Endothelial cell of hepatic sinusoid (primary cell): ENCODE results near the gene CD177.
"Not testable (repeated sequence)": the region's sequence is repeated elsewhere in the genome, so short reads cannot be mapped to it uniquely, and the experiment has no call there.

ENCODE experiments used
- in situ Hi-C: cut with HindIII; loops from 2 replicates; pipeline ENCODE4 v1.10.0; 2017; ENCODE audit warnings: low sequenced_read_pairs

CD177 gene

DNA sequence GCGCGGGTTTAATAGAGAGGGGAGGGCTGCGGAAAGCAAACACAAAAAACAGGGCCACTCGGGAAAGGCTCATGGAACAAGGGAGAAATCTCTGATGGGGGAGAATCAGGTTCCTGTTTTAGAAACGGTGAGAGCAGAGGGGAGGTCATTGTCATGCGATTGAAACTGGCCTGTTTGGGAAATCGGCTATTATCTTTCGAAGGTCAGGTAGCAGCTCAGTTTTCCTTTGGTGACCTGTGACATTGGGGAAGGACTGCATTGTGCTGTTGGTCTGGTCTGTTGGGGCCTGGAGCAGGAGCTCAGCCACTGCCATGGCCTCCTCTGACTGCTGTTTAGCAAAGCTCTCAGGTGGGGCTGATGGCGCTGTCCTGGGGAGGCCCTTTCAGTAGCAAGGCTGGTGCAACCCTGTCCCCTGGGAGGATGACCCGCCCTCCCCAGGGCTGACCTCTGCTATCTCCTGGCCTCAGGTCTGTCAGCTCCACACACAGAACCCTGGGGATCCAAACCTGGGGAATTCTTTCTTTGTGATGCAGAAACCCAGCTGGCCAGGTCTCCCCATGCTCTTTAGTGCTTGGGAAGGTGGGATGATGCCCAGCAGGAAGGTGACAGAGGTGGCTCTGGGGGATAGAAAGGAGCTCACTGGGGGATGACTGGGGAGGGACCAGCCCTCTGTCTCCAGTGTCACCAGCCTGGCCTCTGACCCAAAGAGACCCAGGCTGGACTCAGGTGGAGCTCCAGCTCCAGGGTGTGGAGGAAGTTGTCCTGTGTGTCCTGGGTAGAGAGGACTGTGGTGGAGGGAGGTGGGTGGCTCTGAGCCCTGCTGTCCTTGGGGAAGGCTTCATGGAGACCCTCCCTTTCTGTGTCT is 21.2 kb upstream of the CD177 start:
- in situ Hi-C loops = no loop called here

DNA sequence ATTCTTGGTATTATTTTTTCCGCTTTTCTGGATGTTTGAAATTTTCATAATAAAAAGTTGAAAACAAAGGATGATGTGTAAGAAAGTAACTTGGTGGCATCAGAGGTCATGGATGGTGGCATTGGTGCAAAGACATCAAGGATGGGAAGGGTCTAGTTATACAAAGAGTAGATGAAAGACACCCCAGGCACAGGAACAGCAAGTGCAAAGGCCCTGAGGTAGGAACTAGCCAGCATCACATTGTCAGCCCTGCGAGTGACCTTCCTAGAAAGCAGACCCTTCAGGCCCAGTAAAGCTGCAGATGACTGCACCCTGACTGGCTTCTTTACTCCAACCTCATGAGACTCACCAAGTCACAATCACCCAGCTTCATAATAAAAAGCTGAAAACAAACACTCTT is 17.0 kb upstream of the CD177 start:
- in situ Hi-C loops = not testable (repeated sequence)

DNA sequence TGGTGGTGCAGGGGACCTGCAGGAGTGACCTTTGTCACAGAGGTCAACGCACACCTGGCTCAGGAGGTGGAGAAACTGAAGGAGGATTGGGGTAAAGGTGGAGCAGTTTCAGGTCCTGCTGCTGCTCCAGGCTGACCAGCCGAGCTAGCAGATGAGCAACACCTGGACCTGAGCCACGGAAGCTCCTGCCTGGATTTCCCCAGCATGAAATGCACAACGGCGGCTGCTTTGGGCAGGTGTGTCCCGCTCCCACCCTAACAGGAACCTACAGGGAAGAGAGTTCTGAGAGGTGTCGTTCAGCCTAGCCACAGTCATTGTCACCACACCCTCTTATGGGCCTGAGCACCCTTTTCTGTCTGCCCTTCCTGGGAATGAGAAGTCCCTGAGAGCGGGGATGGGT is 15.7 kb upstream of the CD177 start:
- in situ Hi-C loops = no loop called here

DNA sequence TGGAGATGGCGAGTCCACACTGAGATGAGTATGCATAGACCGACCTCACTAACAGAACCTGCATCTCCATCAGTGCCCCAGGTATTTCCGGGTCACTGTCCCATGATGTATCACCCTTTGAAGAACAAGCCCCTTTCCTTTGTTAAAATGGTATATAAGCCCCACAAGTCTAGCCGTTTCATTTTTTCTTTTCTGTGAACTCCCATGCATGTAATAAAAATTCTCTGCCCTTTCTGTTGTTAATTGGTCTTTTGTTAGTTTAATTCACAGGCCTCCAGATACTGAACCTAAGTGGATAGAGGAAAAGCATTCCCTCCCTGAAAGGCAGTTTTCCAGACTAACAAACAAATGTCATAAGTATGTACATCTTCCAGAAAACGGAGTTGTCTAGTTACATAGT is 15.0 kb upstream of the CD177 start:
- in situ Hi-C loops = no loop called here

DNA sequence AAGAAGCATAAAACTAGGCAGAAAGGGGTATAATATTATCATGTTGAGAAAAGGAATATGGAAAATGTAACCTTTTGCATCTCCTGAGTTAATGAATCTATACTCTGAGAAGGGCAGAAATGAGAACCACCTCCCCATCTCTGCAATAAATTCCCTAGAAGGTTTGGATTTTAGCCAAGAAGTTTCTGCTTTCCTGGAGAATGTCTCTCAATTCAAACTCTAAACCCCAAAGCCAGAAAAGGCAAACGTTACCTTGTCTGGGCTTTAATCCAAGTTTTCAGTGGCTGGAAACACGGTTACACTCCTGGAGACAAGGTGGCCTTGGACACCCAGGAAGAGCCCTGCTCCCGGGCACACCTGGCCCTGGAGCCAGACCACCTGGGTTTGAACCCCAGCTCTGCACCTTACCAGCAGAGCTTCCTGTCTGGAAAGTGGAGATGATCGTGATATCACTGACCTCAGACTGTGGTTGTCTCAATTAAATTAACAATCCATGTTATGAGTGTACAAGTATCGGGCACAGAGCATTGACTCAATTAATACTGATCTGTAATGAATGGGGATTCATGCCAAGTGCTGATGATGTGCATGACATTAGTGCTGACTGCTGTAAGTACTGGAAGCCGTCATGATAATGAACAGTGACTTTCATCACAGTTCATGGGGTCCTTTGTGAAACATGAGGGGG is 14.1 kb upstream of the CD177 start:
- in situ Hi-C loops = not testable (repeated sequence)

DNA sequence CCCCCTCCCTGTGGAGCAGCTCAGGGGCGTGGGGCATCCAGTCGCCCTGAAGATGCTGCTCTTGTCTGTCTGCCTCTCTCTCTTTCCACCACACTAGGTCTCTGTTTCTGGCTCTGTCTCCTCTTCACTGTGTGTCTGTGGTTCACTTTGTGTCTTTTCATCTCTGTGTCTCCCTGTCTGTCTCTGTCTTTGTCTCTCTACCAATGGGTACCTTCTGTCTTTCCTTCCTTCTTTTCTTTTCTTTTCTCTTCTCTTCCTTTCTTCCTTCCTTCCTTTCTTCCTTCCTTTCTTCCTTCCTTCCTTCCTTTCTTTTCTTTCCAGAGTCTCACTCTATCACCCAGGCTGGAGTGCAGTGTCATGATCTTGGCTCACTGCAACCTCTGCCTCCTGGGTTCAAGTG is 13.4 kb upstream of the CD177 start:
- in situ Hi-C loops = not testable (repeated sequence)

DNA sequence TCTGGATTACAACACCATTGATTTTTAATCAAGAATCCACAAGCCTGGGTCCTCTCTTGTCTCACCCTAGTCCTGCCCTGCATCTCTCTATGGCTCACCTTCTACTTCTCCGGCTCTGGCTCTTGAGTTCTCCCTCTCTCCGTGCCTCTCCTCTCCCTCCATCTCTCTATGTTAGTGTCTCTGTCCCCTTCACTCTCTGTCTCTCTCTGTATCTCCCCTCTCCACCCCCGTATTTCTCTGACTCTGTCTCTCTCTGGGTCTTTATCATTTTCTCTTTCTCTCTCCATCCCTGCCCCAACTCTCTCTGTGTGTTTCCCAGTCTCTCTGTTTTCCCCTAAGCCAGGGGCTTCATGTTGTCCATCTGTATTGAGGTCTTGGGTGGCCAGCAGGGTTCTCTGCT is 12.4 kb upstream of the CD177 start:
- in situ Hi-C loops = not testable (repeated sequence)

DNA sequence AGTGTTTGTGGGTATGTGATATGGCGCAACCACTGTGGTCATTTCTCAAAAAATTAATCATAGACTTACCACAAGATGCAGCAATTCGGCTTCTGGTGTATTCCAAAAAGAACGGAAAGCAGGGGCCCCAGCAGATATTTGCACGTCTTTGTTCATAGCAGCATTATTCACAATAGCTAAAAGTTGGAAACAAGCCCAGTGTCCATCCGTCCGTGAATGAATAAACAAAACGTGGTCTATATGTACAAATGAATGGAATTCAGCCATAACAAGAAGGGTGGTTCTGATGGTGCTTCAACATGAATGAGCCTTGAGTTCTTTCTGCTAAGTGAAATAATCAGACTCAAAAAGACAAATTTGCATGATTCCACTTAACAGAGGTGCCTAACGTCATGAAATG is 11.4 kb upstream of the CD177 start:
- in situ Hi-C loops = not testable (repeated sequence)

DNA sequence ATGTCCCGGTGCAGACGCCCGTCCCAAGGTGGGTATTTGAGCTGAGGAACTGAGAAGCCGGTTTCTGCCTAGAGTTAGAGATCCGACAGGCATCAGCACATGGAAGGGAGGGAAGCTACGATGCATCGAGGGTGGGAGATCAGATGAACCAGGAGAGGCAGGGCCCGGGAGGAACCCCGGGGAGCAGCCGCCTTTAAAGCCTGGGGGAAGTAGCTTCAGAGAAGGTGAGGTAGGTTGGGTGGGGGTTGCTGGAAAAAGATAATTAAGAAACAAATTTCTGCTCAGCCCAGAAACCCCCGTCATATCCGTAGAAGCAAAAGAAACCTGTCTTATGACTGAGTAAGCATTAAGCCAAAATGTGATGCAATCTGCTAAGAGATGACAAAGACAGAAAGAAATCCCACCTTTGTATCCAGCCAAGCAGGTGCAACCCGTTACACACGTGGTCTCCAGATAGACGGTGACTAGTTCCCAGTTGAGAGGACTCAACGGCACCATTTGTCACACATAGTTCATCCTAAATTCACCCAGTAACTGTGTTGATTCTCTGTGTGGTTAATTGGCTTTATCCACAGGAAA is 9.1 kb upstream of the CD177 start:
- in situ Hi-C loops = not testable (repeated sequence)

DNA sequence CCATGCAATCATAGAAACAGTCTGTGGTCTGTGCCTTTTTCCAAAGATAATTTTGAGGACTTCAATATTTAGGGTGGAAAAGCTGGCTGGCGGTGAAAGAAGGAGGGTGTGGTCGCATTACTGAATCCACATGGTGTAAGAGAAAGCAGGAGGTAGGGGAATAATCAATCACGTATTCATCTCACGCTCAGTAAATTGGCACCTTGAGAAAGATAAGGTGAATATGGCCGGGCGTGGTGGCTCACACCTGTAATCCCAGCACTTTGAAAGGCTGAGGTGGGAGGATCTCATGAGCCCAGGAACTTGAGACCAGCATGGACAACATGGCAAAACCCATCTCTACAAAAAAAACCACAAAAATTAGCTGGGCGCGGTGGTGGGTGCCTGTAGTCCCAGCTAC is 3.7 kb upstream of the CD177 start:
- in situ Hi-C loops = not testable (repeated sequence)

DNA sequence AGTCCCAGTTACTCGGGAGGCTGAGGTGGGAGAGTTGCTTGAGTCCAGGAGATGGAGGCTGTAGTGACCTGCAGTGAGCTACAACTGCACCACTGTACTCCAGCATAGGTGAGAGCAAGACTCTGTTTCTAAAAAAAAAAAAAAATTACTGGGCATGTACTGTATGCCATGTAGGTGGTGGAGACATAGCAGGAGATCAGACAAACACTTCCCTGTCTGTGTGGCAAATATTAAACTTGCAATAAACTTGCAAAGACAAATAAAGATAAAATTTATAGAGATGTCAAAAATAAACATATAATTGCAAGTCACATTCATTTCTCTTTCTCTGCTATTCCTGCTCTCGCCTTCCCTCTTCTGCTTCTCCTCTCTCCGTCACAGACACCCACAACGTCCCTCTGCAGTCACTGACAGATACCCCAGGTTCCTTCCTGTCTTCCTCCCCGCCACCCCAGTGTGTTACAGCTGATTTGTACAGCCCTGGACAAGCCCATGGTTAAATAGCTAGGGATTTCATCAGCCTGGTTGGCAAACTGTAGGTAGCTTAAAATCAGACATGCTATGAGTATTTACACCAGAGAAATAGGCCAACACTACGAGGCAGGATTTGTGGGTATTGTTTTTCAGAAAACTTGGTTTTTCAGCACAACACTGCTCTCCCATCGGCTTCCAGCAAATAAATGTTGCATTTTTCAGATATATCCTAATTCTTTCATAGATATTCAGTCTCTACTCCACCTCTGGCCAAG is 1.3 kb upstream of the CD177 start:
- in situ Hi-C loops = no loop called here

DNA sequence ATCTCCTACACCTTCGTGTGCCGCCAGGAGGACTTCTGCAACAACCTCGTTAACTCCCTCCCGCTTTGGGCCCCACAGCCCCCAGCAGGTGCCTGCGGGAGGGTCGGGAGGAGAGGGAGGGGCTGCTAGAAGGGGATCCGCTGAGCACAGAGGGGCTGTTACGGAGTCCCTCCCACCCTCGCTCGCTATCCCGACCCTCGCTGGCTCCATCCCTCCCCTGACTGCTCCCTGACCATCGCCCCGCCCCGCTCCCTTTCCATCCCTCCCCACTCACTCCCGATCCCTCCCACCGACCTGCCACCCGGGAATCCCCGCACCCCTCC is 780 bp downstream of the CD177 start:
- in situ Hi-C loops = no loop called here

DNA sequence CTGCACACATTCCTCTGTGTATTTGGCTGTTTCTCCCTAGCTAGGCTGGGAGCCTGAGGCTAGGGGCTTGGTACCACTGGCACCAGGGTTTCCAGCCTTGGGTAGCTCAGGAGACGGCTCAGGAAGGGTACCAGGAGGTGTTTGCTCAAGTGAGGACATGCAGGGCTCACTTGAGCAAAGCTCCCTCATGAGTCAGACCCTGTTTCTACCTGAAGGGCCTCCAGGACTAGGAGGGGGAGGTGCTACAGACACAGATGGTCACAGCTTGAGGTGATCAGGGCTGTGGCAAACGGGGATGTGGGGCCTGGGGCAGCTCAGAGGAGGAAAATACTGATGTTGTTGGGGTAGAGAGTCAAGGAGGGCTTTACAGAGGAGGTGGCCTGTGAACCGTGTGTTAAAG is 3.3 kb downstream of the CD177 start:
- in situ Hi-C loops = not testable (repeated sequence)

DNA sequence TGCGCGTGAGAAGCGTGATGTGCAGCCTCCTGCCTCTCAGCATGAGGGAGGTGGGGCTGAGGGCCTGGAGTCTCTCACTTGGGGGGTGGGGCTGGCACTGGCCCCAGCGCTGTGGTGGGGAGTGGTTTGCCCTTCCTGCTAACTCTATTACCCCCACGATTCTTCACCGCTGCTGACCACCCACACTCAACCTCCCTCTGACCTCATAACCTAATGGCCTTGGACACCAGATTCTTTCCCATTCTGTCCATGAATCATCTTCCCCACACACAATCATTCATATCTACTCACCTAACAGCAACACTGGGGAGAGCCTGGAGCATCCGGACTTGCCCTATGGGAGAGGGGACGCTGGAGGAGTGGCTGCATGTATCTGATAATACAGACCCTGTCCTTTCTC is 8.7 kb downstream of the CD177 start:
- in situ Hi-C loops = no loop called here

DNA sequence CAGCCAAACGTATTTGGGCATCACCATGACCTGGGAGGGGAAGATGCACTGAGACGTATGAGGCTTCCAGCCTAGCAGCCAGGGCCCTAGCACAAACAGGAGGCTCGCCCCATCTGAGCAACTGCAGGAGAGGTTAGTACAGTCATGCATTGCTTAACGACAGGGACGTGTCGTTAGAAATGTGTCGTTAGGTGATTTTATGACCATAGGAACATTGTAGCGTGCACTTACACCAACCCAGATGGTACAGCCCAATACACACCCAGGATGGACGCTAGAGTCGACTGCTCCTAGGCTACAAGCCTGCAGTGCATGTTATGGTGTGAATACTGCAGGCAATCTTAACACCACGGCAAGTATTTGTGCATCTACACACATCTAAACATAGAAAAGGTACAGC is 9.3 kb downstream of the CD177 start:
- in situ Hi-C loops = no loop called here

DNA sequence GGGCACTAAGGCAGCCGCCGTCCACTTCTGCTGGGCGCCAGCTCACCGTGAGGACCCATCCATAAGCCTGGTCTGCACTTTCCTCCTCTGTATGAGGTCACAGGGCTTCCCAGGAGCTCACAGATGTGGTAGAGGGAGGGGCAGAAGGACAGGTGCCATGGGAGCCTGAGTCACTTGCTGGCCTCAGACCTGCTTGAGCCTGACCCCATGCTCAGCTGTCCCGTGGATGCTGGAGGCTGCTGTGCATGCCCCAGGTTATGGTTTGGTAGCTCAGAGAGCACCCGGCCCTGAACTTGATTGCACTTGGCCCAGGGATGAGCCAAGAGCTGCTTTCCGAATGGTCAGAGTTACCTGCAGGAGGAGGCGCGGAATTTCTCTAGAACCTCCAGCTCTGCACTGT is 12.2 kb downstream of the CD177 start:
- in situ Hi-C loops = not testable (repeated sequence)

DNA sequence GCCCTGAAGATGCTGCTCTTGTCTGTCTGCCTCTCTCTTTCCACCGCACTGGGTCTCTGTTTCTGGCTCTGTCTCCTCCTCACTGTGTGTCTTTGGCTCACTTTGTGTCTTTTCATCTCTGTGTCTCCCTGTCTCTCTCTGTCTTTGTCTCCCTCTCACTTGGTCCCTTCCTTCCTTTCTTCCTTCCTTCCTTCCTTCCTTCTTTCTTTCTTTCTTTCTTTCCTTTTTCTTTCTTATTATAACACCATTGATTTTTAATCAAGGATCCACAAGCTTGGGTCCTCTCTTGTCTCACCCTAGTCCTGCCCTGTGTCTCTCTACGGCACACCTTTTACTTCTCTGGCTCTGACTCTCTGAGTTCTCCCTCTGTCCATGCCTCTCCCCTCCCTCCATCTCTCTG is 14.3 kb downstream of the CD177 start:
- in situ Hi-C loops = no loop called here

DNA sequence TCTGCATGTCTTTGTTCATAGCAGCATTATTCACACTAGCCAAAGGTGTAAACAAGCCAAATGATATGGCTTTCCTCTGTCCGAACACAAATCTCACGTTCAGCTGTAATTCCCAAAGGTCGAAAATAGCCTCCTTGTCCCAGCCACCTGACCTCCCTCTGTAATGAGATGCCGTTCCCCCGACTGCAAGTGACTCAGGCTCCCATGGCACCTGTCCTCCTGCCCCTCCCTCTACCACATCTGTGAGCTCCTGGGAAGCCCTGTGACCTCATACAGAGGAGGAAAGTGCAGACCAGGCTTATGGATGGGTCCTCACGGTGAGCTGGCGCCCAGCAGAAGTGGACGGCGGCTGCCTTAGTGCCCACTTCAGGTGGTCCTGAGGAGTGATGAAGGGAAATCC is 15.4 kb downstream of the CD177 start:
- in situ Hi-C loops = not testable (repeated sequence)

DNA sequence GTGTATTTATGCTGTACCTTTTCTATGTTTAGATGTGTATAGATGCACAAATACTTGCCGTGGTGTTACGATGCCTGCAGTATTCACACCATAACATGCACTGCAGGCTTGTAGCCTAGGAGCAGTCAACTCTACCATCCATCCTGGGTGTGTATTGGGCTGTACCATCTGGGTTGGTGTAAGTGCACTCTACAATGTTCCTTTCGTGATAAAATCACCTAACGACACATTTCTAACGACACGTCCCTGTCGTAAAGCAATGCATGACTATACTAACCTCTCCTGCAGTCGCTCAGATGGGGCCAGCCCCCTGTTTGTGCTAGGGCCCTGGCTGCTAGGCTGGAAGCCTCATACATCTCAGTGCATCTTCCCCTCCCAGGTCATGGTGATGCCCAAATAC is 18.4 kb downstream of the CD177 start:
- in situ Hi-C loops = no loop called here

DNA sequence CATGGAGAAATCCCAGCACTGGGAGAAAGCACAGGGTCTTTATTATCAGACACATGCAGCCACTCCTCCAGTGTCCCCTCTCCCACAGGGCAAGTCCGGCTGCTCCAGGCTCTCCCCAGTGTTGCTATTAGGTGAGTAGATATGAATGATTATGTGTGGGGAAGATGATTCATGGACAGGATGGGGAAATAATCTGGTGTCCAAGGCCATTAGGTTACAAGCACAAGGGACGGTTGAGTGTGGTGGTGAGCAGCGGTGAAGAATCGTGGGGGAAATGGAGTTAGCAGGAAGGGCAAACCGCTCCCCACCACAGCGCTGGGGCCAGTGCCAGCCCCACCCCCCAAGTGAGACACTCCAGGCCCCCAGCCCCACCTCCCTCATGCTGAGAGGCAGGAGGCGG is 19.0 kb downstream of the CD177 start:
- in situ Hi-C loops = no loop called here

DNA sequence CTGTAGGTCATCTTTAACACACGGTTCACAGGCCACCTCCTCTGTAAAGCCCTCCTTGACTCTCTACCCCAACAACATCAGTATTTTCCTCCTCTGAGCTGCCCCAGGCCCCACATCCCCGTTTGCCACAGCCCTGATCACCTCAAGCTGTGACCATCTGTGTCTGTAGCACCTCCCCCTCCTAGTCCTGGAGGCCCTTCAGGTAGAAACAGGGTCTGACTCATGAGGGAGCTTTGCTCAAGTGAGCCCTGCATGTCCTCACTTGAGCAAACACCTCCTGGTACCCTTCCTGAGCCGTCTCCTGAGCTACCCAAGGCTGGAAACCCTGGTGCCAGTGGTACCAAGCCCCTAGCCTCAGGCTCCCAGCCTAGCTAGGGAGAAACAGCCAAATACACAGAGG is 24.1 kb downstream of the CD177 start:
- in situ Hi-C loops = not testable (repeated sequence)

DNA sequence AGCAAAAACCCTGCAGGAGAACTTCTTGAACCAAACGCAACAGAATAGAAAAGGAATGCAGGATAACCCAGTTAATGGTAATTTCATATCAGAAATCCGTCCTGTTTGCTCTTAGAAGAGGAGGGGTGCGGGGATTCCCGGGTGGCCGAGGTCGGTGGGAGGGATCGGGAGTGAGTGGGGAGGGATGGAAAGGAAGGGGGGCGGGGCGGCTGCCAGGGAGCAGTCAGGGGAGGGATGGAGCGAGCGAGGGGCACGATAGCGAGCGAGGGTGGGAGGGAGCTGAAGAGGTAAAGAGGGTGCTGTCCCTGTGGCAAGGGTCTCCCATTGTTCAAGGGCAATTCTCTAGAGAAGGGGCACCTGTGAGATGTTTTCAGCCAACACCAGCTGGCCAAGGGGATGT is 26.5 kb downstream of the CD177 start:
- in situ Hi-C loops = no loop called here
